ENCODE measurements around the gene ZNF19.

The ZNF19 gene

GRCh38 chr16:71441348-71442050, 47.6 kb downstream of the ZNF19 start:
- DNase-seq (ENCODE audit: low spot score) = no peak

GRCh38 chr16:71440669-71441347, 48.3 kb downstream of the ZNF19 start:
- no peak for DNase-seq (ENCODE audit: low spot score)

- DNase-seq (ENCODE audit: low spot score) = peak; percentile 41
These were observed 49.6 kb downstream of the ZNF19 start for GRCh38 chr16:71439523-71439922.

GRCh38 chr16:71436473-71436872, 52.7 kb downstream of the ZNF19 start:
- DNase-seq (ENCODE audit: low spot score) = no peak

GRCh38 chr16:71432906-71433305, 56.2 kb downstream of the ZNF19 start:
- DNase-seq (ENCODE audit: low spot score) = no peak

GRCh38 chr16:71431991-71432390, 57.1 kb downstream of the ZNF19 start:
- DNase-seq (ENCODE audit: low spot score) = no peak

GRCh38 chr16:71431176-71431575, 57.9 kb downstream of the ZNF19 start:
- no peak for DNase-seq (ENCODE audit: low spot score)

- no peak for DNase-seq (ENCODE audit: low spot score)
These were observed 58.4 kb downstream of the ZNF19 start for GRCh38 chr16:71430744-71431143.

GRCh38 chr16:71429581-71429980, 59.5 kb downstream of the ZNF19 start:
- no peak for DNase-seq (ENCODE audit: low spot score)

- DNase-seq (ENCODE audit: low spot score) = no peak
These were observed 60.2 kb downstream of the ZNF19 start for GRCh38 chr16:71428883-71429282.

- no peak for DNase-seq (ENCODE audit: low spot score)
These were observed 60.7 kb downstream of the ZNF19 start for GRCh38 chr16:71428385-71428784.

GRCh38 chr16:71426880-71427615, 62.1 kb downstream of the ZNF19 start:
- DNase-seq (ENCODE audit: low spot score) = no peak

GRCh38 chr16:71426069-71426879, 62.9 kb downstream of the ZNF19 start:
- DNase-seq (ENCODE audit: low spot score) = peak; percentile 56

GRCh38 chr16:71425746-71426068, 63.4 kb downstream of the ZNF19 start:
- DNase-seq (ENCODE audit: low spot score) = no peak

GRCh38 chr16:71424626-71425025, 64.5 kb downstream of the ZNF19 start:
- no peak for DNase-seq (ENCODE audit: low spot score)

GRCh38 chr16:71423865-71424264, 65.3 kb downstream of the ZNF19 start:
- no peak for DNase-seq (ENCODE audit: low spot score)
